GM18526 (cell line): ENCODE measurements around the gene APOE.

Experiments used
- POLR2A ChIP-seq: IDR thresholded peaks from 3 replicates; pipeline ENCODE4 v1.6.1; 2011; ENCODE audit not compliant: insufficient read length; ENCODE audit errors: extremely low read depth

APOE gene

DNA sequence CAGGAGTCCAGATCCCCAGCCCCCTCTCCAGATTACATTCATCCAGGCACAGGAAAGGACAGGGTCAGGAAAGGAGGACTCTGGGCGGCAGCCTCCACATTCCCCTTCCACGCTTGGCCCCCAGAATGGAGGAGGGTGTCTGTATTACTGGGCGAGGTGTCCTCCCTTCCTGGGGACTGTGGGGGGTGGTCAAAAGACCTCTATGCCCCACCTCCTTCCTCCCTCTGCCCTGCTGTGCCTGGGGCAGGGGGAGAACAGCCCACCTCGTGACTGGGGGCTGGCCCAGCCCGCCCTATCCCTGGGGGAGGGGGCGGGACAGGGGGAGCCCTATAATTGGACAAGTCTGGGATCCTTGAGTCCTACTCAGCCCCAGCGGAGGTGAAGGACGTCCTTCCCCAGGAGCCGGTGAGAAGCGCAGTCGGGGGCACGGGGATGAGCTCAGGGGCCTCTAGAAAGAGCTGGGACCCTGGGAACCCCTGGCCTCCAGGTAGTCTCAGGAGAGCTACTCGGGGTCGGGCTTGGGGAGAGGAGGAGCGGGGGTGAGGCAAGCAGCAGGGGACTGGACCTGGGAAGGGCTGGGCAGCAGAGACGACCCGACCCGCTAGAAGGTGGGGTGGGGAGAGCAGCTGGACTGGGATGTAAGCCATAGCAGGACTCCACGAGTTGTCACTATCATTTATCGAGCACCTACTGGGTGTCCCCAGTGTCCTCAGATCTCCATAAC, at the start of gene APOE:
TSS of gene APOE (plus strand) at position 360 of the 724 bp plus-strand sequence. CDS start 829 bp downstream, outside the sequence.
- no peak for TF ChIP-seq POLR2A

- TF ChIP-seq POLR2A, result no peak
These were observed 49.0 kb upstream of the APOE start for GRCh38 chr19:44856421-44857083.

DNA sequence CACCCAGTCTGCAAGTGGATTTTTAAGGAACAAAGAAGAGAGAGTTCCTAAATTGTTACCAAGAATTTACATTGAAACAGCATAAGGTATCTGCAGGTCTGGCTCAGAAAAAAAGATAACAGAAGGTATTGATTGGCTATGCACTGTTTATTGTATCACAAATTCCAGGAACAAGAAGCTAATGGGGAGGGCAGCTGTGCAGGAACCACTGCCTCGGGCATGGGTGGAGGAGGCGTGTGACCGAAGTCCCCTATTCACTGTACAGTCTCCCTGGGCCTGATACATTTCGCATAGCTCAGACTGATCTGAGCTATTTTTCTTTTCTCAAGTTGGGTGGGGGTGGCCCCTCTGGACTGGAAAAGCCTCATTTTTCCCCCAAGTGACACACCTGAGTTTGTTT, 47.8 kb upstream of the APOE start:
- no peak for TF ChIP-seq POLR2A

DNA sequence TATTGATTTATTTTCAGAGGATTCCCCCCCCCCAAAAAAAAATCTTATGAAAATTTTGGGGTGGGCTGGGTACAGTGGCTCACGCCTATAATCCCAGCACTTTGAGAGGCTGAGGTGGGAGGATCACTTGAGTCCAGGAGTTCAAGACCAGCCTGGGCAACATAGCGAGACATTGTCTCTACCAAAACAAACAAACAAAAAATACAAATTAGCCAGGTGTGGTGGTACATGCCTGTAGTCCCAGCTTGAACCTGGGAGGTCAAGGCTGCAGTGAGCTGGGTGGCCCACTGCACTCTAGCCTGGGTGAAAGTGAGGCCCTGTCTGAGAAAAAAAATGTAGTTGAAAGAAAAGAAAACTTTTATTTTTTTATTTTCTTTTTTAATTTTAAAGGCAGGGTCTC, 41.6 kb upstream of the APOE start:
- no peak for TF ChIP-seq POLR2A

DNA sequence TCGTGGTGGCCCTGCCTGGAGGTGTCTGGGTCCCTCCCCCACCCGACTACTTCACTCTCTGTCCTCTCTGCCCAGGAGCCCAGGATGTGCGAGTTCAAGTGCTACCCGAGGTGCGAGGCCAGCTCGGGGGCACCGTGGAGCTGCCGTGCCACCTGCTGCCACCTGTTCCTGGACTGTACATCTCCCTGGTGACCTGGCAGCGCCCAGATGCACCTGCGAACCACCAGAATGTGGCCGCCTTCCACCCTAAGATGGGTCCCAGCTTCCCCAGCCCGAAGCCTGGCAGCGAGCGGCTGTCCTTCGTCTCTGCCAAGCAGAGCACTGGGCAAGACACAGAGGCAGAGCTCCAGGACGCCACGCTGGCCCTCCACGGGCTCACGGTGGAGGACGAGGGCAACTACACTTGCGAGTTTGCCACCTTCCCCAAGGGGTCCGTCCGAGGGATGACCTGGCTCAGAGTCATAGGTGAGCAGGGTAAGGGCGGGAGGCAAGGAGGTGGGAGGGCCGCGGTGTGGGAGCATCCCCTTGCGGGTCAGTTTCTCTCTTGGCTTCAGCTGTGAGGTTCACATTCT, 40.3 kb upstream of the APOE start:
- no peak for TF ChIP-seq POLR2A

GRCh38 chr19:44866664-44867063, 38.9 kb upstream of the APOE start:
- no peak for TF ChIP-seq POLR2A

DNA sequence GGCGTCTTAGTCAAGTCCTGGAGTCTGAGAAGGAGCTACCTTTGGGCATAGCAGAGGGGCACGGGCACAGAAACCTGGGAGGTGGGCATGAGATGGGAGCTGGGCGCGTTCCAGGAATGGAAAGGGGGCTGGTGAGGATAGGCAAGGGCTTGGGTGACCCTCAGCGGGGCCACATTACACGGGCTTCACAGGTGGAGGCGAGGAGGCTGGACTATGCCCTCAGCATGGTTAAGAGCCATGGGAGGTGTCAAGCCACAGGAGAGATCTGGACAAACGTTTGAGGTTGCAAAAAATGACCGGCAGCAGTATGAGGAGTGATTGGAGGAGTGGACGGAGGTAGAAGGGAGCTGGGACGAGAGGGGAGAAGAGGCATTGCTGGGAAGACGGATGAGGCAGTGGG, 38.0 kb upstream of the APOE start:
- TF ChIP-seq POLR2A, result no peak

- TF ChIP-seq POLR2A, result no peak
These were observed 35.7 kb upstream of the APOE start for GRCh38 chr19:44869733-44870470.

GRCh38 chr19:44871809-44872208, 33.8 kb upstream of the APOE start:
- no peak for TF ChIP-seq POLR2A

DNA sequence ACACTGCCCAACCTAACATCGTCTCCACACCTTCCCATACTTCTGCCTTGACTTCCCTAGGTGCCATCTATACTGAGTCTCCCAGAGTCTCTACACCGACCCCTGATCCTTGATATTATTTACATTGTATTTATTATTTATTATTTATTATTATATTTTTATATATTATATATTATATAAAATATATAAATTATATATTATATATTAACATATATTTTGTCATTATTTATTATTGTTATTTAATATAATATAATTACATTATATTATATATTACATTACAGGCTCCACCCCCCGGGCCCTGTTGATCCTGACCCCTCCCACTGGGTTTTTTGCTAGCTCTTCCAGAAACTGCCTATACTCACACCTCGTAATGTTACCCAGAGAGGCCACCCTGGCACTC, 32.9 kb upstream of the APOE start:
- TF ChIP-seq POLR2A, result no peak

GRCh38 chr19:44874317-44874716, 31.3 kb upstream of the APOE start:
- no peak for TF ChIP-seq POLR2A

DNA sequence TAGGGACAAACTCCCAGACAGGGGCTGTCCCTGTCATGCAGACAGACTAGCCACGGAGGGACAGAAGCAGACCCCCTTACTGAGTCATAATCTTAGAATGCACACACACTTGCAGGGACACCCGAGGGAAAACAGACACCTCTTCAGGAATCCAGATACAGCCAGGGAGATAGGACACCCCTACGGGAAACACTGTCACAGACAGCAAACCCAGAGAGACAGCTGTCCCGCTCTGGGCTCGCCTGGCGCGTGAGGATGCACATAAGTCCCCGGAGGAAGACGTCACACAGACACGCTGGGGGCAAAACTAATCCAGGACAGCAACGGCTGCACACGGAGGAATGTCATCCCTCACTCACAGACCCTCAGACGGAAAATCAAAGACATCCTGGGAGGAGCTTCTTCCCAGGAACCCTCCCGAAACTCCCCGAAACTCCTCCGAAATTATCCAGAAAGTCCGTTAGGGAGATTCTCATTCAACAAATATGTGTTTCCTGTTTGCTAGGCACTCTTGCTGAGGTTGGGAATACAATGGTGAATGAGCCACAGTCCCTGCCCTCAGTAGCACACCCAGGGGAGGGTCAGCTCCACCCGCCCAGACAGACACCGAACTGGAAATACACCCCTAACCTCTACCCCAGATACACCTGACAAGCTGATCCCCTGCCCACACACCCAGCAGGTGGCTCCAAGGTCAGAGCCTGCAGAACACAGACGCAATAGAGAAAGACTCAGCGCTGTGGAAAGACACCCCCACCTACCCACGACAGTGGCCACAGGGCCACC, 29.7 kb upstream of the APOE start:
- TF ChIP-seq POLR2A, result no peak

GRCh38 chr19:44876930-44877535, 28.6 kb upstream of the APOE start:
- no peak for TF ChIP-seq POLR2A

DNA sequence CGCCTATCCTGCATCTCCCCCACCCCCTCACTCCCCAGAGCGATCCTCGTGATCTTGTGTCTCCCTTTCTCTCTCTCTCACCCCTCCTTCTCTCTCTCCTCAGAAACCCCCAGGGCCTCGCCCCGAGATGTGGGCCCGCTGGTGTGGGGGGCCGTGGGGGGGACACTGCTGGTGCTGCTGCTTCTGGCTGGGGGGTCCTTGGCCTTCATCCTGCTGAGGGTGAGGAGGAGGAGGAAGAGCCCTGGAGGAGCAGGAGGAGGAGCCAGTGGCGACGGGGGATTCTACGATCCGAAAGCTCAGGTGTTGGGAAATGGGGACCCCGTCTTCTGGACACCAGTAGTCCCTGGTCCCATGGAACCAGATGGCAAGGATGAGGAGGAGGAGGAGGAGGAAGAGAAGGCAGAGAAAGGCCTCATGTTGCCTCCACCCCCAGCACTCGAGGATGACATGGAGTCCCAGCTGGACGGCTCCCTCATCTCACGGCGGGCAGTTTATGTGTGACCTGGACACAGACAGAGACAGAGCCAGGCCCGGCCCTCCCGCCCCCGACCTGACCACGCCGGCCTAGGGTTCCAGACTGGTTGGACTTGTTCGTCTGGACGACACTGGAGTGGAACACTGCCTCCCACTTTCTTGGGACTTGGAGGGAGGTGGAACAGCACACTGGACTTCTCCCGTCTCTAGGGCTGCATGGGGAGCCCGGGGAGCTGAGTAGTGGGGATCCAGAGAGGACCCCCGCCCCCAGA, 27.3 kb upstream of the APOE start:
- TF ChIP-seq POLR2A, result no peak
